K562 (cell line): ENCODE data around the gene CD52. TPM values are rescaled to one million over a fixed set of nuclear protein-coding genes. Genes with fewer than 3 reads are reported as not detected.

Experiments
- ATAC-seq: fragments of 200-7000 bp; cut with Tn5 transposase; 3 replicates; pipeline ENCODE4 v1.9.1; 2020; ENCODE audit warnings: moderate library complexity
- BruUV-seq: library from RNA; stranded (reverse); fragments of 400-500 nt; replicated peaks from 2 replicates; lab custom pipeline; 2021; lab: Mats Ljungman, UMichigan
- CTCF ChIA-PET: fragments of 300-600 bp; formaldehyde crosslinking; extraction: SDS; loops from one replicate; lab custom pipeline; 2021; ENCODE audit warnings: low intra/inter-chr PET ratio; lab: Yijun Ruan, JAX
- POLR2A ChIA-PET: fragments of 300-600, 350-650 bp; sonication (Branson Sonifier 250); formaldehyde crosslinking; extraction: SDS; loops from one replicate; lab custom pipeline; 2021; ENCODE audit warnings: antibody characterized with exemption, inconsistent platforms; lab: Yijun Ruan, JAX
- DNase-seq, 4 experiments: peaks; one replicate each; pipeline versions ENCODE4 v3.0.0 to v3.0.0-alpha.2; 2011 to 2018; ENCODE audit warnings: low spot score in 3 of 4, mixed read lengths in 3 of 4; ENCODE audit errors: extremely low read depth in 1 of 4
- FAIRE-seq: peaks from 2 replicates; lab custom pipeline; 2011; peaks lifted over from hg19 to GRCh38; lab: Jason Lieb, UNC
- H2AFZ ChIP-seq: 2 replicates; pipeline ENCODE4 v1.6.0; 2011; ENCODE audit warnings: low read depth, low read length, control low read depth, inconsistent platforms
- H3K27ac ChIP-seq: fragments of 200-600 bp; 3 replicates; pipeline ENCODE4 v1.8.0; 2011; ENCODE audit warnings: low read depth, mild to moderate bottlenecking, control low read depth, inconsistent platforms, low read length, moderate library complexity, mixed read lengths; ENCODE audit errors: extremely low read depth
- H3K27me3 ChIP-seq, 2 experiments: fragments of 300-600 bp in 1 of 2; 2 replicates in 1 of 2; 3 replicates in 1 of 2; pipeline versions ENCODE4 v1.6.0 to v1.8.0; 2011; ENCODE audit warnings: inconsistent platforms in 2 of 2, low read length in 2 of 2, mild to moderate bottlenecking in 1 of 2, mixed read lengths in 1 of 2, moderate library complexity in 1 of 2; ENCODE audit not compliant: control insufficient read depth in 2 of 2, insufficient read depth in 2 of 2
- H3K36me3 ChIP-seq: fragments of 300-600 bp; 3 replicates; pipeline ENCODE4 v1.8.0; 2011; ENCODE audit warnings: mild to moderate bottlenecking, low read length, inconsistent platforms; ENCODE audit not compliant: control insufficient read depth, insufficient read depth
- H3K4me1 ChIP-seq, 2 experiments: fragments of 200-600 bp in 1 of 2; replicated peaks in 1 of 2; 2 replicates in 1 of 2; 3 replicates in 1 of 2; pipeline versions ENCODE4 v1.5.1 to v1.8.0; 2011; ENCODE audit warnings: inconsistent platforms in 2 of 2, low read length in 2 of 2, mild to moderate bottlenecking in 1 of 2, mixed read lengths in 1 of 2, moderate library complexity in 1 of 2; ENCODE audit not compliant: control insufficient read depth in 2 of 2, insufficient read depth in 2 of 2
- H3K4me2 ChIP-seq: 2 replicates; pipeline ENCODE4 v1.6.1; 2011; ENCODE audit warnings: low read length, control low read depth, inconsistent platforms, mixed read lengths; ENCODE audit not compliant: insufficient read depth
- H3K4me3 ChIP-seq: fragments of 200-600 bp; sonication (generic), shearing (Covaris generic); 2 replicates; pipeline ENCODE4 v1.5.1; 2016; ENCODE audit warnings: control low read depth, inconsistent platforms
- H3K79me2 ChIP-seq: fragments of 200-600 bp; 3 replicates; pipeline ENCODE4 v1.8.0; 2011; ENCODE audit warnings: low read length, inconsistent platforms; ENCODE audit not compliant: control insufficient read depth, insufficient read depth
- H3K9ac ChIP-seq, 2 experiments: 2 replicates each; pipeline versions ENCODE4 v1.6.0 to v1.6.1; 2011; ENCODE audit warnings: low read depth in 2 of 2, low read length in 2 of 2, control low read depth in 1 of 2, inconsistent platforms in 1 of 2, mild to moderate bottlenecking in 1 of 2, mixed read lengths in 1 of 2; ENCODE audit not compliant: insufficient read depth in 1 of 2
- H3K9me1 ChIP-seq: one replicate; pipeline ENCODE4 v1.6.0; 2011; ENCODE audit warnings: inconsistent platforms, mild to moderate bottlenecking, low read length, moderate library complexity; ENCODE audit not compliant: control insufficient read depth, insufficient read depth
- H3K9me3 ChIP-seq: replicated peaks from 2 replicates; pipeline ENCODE4 v1.5.1; 2011; ENCODE audit warnings: low read depth, low read length, inconsistent platforms; ENCODE audit not compliant: control insufficient read depth, insufficient read depth
- H4K20me1 ChIP-seq: replicated peaks from 2 replicates; pipeline ENCODE4 v1.6.1; 2011; ENCODE audit warnings: low read length, inconsistent platforms, mixed read lengths; ENCODE audit not compliant: control insufficient read depth, insufficient read depth
- CHD1 ChIP-seq: fragments of 200-600 bp; sonication (generic); IDR thresholded peaks from one replicate; pipeline ENCODE4 v1.6.1; 2012; ENCODE audit warnings: mild to moderate bottlenecking, moderate library complexity, low read length, inconsistent platforms
- HNRNPLL ChIP-seq: fragments of 200-400 bp; formaldehyde crosslinking; IDR thresholded peaks from 2 replicates; pipeline ENCODE4 v1.6.1; 2017; ENCODE audit warnings: low read length, low read depth, mild to moderate bottlenecking; ENCODE audit not compliant: poor library complexity, severe bottlenecking
- IRF9 ChIP-seq: fragments of 450-650 bp; IDR thresholded peaks from 2 replicates; pipeline ENCODE4 v1.6.1; 2016; ENCODE audit warnings: missing biosample characterization, missing genetic modification characterization
- MAFF ChIP-seq: IDR thresholded peaks from 2 replicates; pipeline ENCODE4 v1.6.1; 2012; ENCODE audit warnings: low read length, improper control_type of control experiment
- MAFK ChIP-seq: IDR thresholded peaks from 2 replicates; pipeline ENCODE4 v1.6.1; 2011; ENCODE audit warnings: low read length, improper control_type of control experiment
- NUFIP1 ChIP-seq: fragments of 450-650 bp; IDR thresholded peaks from 2 replicates; pipeline ENCODE4 v1.6.1; 2018; ENCODE audit not compliant: partially characterized antibody
- RB1 ChIP-seq: fragments of 450-650 bp; IDR thresholded peaks from 2 replicates; pipeline ENCODE4 v1.6.1; 2017; ENCODE audit warnings: low read depth, mild to moderate bottlenecking
- RBM39 ChIP-seq: fragments of 200-400 bp; formaldehyde crosslinking; optimal IDR thresholded peaks from 2 replicates; pipeline ENCODE3; 2018; ENCODE audit warnings: low read depth, low read length
- SMAD3 ChIP-seq: fragments of 450-650 bp; formaldehyde crosslinking; conservative IDR thresholded peaks from 2 replicates; pipeline ENCODE4 v1.4.0; 2020; ENCODE audit warnings: mild to moderate bottlenecking
- SNIP1 ChIP-seq: fragments of 450-650 bp; IDR thresholded peaks from 2 replicates; pipeline ENCODE4 v1.7.1; 2017; ENCODE audit warnings: low read depth, mild to moderate bottlenecking
- STAT5B ChIP-seq: fragments of 250-450 bp; sonication (Bioruptor Pico); IDR thresholded peaks from 2 replicates; pipeline ENCODE4 v1.8.0; 2021; ENCODE audit warnings: mild to moderate bottlenecking, inconsistent platforms
- YY1 ChIP-seq, 3 experiments: IDR thresholded peaks; 2 replicates each; pipeline ENCODE4 v1.6.1; 2011; ENCODE audit warnings: low read length in 2 of 3, mild to moderate bottlenecking in 2 of 3, moderate library complexity in 2 of 3, borderline replicate concordance in 1 of 3, control low read depth in 1 of 3, low read depth in 1 of 3; ENCODE audit not compliant: insufficient read depth in 3 of 3, insufficient replicate concordance in 2 of 3, control insufficient read depth in 1 of 3, insufficient read length in 1 of 3; ENCODE audit errors: extremely low read depth in 1 of 3
- ZC3H8 ChIP-seq: fragments of 450-650 bp; IDR thresholded peaks from 2 replicates; pipeline ENCODE4 v1.6.1; 2017
- ZNF124 ChIP-seq: sonication (generic); formaldehyde crosslinking; IDR thresholded peaks from 2 replicates; pipeline ENCODE4 v1.8.1; 2022; ENCODE audit warnings: missing genetic modification reagents
- WGBS: fragments of 100-300 bp; shearing (Covaris generic); methylation state at CpG from one replicate; pipeline ENCODE4 v1.1.6; 2016; ENCODE audit warnings: low coverage, mixed read lengths; ENCODE audit not compliant: insufficient coverage; ENCODE audit errors: missing lambda C conversion rate; 5-methylcytosine and 5-hydroxymethylcytosine counted together
- in situ Hi-C: fragments of 300-500 bp; cut with MboI; formaldehyde crosslinking; loops from 4 replicates; pipeline ENCODE4 v1.15.0; 2018; ENCODE audit warnings: inconsistent platforms, mixed read lengths
- intact Hi-C: fragments of 100-400 bp; cut with micrococcal nuclease; formaldehyde crosslinking; loops from 2 replicates; pipeline ENCODE4 v1.14.2; 2022
- polyA plus RNA-seq, 8 experiments: library from polyadenylated mRNA; depleted of rRNA in 4 of 8; stranded (reverse) in 5 of 8; unstranded in 3 of 8; fragments of >200 nt; fragmentation: Nextera tagmentation in 2 of 8; fragmentation: Illumina TruSeq in 1 of 8; extraction: Ambion mirVana in 2 of 8; extraction: Trizol in 1 of 8; gene quantifications; 2 replicates each; pipeline versions ENCODE4 v1.2.1 to v1.2.3, GENCODE V29; 2011 to 2014; ENCODE audit warnings: inconsistent platforms in 1 of 8, missing spikeins in 1 of 8
- total RNA-seq, 7 experiments: library from RNA; depleted of rRNA in 6 of 7; stranded (reverse); fragments of >200 nt in 6 of 7; fragmentation: Illumina TruSeq in 2 of 7; extraction: Trizol in 2 of 7; gene quantifications; 2 replicates each; pipeline versions ENCODE4 v1.2.1 to v1.2.3, GENCODE V29; 2011 to 2021; ENCODE audit warnings: low replicate concordance in 1 of 7
- TF ChIP-seq, protein P1 (sequence below), 3 experiments: fragments of 200-800 bp in 1 of 3; fragments of 250-450 bp in 1 of 3; fragments of 450-650 bp in 1 of 3; sonication (Bioruptor Pico) in 1 of 3; sonication (Bioruptor generic) in 1 of 3; formaldehyde crosslinking in 1 of 3; IDR thresholded peaks; 2 replicates each; pipeline versions ENCODE4 v1.6.1 to v1.8.0; 2016 to 2022; ENCODE audit warnings: mild to moderate bottlenecking in 2 of 3, missing genetic modification characterization in 2 of 3, missing compliant biosample characterization in 1 of 3, moderate library complexity in 1 of 3
- TF ChIP-seq, protein P2 (sequence below): fragments of 450-650 bp; formaldehyde crosslinking; IDR thresholded peaks from 2 replicates; pipeline ENCODE4 v1.4.0; 2020; ENCODE audit warnings: mild to moderate bottlenecking, mixed read lengths

Gene CD52
- total and polyA plus RNA-seq, 9 of the 15 experiments (the other 6 are each of a cell fraction or from before 2014, with no cell fraction given): 34.9 to 488 (median 173) TPM

DNA sequence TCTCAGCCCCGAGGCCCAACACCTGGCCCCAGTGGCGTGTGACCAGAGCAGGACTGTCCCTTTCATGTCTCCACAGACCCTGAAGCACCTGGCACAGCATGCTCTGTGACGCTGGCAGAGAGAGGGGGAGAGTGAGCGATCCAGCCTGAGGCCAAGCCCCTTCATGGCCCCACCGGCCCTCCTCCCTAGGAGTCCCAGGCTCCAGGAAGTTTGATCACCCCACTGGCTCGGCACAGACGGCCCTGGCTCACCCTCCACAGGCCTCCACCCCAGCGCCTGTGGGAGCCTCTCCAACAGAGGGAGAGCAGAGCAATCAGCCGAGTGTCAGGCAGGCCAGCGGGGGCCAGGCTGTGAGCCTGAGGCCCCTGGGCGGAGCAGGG lies 26.9 kb upstream of the CD52 start:
- BruUV-seq: no TSS peak
- intact Hi-C loops: no loop called here
- TF ChIP-seq RB1 (no peak), IRF9 (no peak), CHD1 (no peak), SNIP1 (no peak), ZC3H8 (no peak), HNRNPLL (no peak), MAFF (no peak), NUFIP1 (no peak), STAT5B (CRISPR knock-in tag) (no peak), RBM39 (no peak), YY1 (IDR thresholded peaks at IDR 0.05; ENCODE audit: borderline replicate concordance in 1 of 3, control insufficient read depth in 1 of 3, extremely low read depth in 1 of 3, insufficient read depth in 3 of 3, insufficient read length in 1 of 3, insufficient replicate concordance in 2 of 3, low read depth in 1 of 3, low read length in 2 of 3) (no peak), MAFK (no peak), SMAD3 (no peak), ZNF124 (CRISPR knock-in tag) (no peak)
- TF ChIP-seq, protein P1, sequence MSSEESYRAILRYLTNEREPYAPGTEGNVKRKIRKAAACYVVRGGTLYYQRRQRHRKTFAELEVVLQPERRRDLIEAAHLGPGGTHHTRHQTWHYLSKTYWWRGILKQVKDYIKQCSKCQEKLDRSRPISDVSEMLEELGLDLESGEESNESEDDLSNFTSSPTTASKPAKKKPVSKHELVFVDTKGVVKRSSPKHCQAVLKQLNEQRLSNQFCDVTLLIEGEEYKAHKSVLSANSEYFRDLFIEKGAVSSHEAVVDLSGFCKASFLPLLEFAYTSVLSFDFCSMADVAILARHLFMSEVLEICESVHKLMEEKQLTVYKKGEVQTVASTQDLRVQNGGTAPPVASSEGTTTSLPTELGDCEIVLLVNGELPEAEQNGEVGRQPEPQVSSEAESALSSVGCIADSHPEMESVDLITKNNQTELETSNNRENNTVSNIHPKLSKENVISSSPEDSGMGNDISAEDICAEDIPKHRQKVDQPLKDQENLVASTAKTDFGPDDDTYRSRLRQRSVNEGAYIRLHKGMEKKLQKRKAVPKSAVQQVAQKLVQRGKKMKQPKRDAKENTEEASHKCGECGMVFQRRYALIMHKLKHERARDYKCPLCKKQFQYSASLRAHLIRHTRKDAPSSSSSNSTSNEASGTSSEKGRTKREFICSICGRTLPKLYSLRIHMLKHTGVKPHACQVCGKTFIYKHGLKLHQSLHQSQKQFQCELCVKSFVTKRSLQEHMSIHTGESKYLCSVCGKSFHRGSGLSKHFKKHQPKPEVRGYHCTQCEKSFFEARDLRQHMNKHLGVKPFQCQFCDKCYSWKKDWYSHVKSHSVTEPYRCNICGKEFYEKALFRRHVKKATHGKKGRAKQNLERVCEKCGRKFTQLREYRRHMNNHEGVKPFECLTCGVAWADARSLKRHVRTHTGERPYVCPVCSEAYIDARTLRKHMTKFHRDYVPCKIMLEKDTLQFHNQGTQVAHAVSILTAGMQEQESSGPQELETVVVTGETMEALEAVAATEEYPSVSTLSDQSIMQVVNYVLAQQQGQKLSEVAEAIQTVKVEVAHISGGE (CRISPR knock-in tag; IDR thresholded peaks at IDR 0.05): no peak
- TF ChIP-seq, protein P2, sequence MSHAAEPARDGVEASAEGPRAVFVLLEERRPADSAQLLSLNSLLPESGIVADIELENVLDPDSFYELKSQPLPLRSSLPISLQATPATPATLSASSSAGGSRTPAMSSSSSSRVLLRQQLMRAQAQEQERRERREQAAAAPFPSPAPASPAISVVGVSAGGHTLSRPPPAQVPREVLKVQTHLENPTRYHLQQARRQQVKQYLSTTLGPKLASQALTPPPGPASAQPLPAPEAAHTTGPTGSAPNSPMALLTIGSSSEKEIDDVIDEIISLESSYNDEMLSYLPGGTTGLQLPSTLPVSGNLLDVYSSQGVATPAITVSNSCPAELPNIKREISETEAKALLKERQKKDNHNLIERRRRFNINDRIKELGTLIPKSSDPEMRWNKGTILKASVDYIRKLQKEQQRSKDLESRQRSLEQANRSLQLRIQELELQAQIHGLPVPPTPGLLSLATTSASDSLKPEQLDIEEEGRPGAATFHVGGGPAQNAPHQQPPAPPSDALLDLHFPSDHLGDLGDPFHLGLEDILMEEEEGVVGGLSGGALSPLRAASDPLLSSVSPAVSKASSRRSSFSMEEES (CRISPR knock-in tag): no peak
- CTCF ChIA-PET: interaction anchor here (0.7 kb wide), 1 partner anchor 57 kb away, joined by 3 read pairs; no protein-coding TSS in a partner anchor
- WGBS: 77% methylated on average over 10 of the region's 11 CpGs
- in situ Hi-C loops: no loop called here
- DNase-seq (no peak), ATAC-seq (no peak), FAIRE-seq (no peak)
- Histone ChIP-seq H3K9me3 (no peaks in the 10 kb centered on the region), H3K9me1 (no peaks in the 10 kb centered on the region), H3K27me3 (no peaks in the 10 kb centered on the region), H3K79me2 (no peaks in the 10 kb centered on the region), H2AFZ (no peak overlapping the region), H3K4me3 (no peak overlapping the region), H3K4me1 (peaks cover 39 to 60% of the 10 kb centered on the region in 2 experiments), H3K36me3 (peaks cover 5% of the 10 kb centered on the region; the same call in 1 of the 3 replicates), H3K9ac (peak overlapping the region in 1 of 2 experiments; percentile 85; a peak in 2 of 4 replicates), H4K20me1 (no peaks in the 10 kb centered on the region), H3K27ac (no peak overlapping the region), H3K4me2 (no peak overlapping the region)
- POLR2A ChIA-PET: interaction anchor here (0.6 to 1.0 kb wide), 2 partner anchors 10 to 469 kb away, joined by 3 to 4 read pairs; no protein-coding TSS in a partner anchor
